RWPE2 (cell line): ENCODE measurements around the gene ERCC6L2.
A peak's percentile ranks its signal among the peaks of the same experiment; 100 is the strongest.

ENCODE experiments used
- ATAC-seq: fragments of 200-7000 bp; cut with Tn5 transposase; 3 replicates; pipeline ENCODE4 v1.9.1; 2021; ENCODE audit warnings: low read depth
- DNase-seq: peaks from one replicate; pipeline ENCODE4 v3.0.0-alpha.2; 2020; ENCODE audit warnings: low spot score
- H3K27ac ChIP-seq: fragments of 450-650 bp; 2 replicates; pipeline ENCODE4 v1.5.1; 2017; ENCODE audit warnings: mild to moderate bottlenecking; ENCODE audit not compliant: poor library complexity, severe bottlenecking
- H3K27me3 ChIP-seq: fragments of 250-450 bp; sonication (Bioruptor Pico); 2 replicates; pipeline ENCODE4 v1.5.1; 2021; ENCODE audit warnings: mild to moderate bottlenecking, moderate library complexity; ENCODE audit not compliant: insufficient read depth, poor library complexity, severe bottlenecking
- H3K36me3 ChIP-seq: fragments of 250-450 bp; sonication (Bioruptor Pico); 2 replicates; pipeline ENCODE4 v1.5.1; 2020; ENCODE audit warnings: low read depth, mild to moderate bottlenecking, moderate library complexity
- H3K4me1 ChIP-seq: fragments of 250-450 bp; sonication (Bioruptor Pico); 2 replicates; pipeline ENCODE4 v1.5.1; 2021; ENCODE audit warnings: mild to moderate bottlenecking, moderate library complexity; ENCODE audit not compliant: insufficient read depth, poor library complexity, severe bottlenecking
- H3K4me3 ChIP-seq: fragments of 250-450 bp; sonication (Bioruptor Pico); 2 replicates; pipeline ENCODE4 v1.5.1; 2021; ENCODE audit warnings: mild to moderate bottlenecking, moderate library complexity; ENCODE audit not compliant: severe bottlenecking
- H3K9me3 ChIP-seq: fragments of 250-450 bp; sonication (Bioruptor Pico); 2 replicates; pipeline ENCODE4 v1.5.1; 2021; ENCODE audit warnings: mild to moderate bottlenecking, moderate library complexity; ENCODE audit not compliant: severe bottlenecking
- TF ChIP-seq, protein P1 (sequence below): fragments of 450-650 bp; IDR thresholded peaks from one replicate; pipeline ENCODE4 v1.5.1; 2017; ENCODE audit warnings: mild to moderate bottlenecking, moderate library complexity; ENCODE audit not compliant: poor library complexity, severe bottlenecking

The ERCC6L2 gene

DNA sequence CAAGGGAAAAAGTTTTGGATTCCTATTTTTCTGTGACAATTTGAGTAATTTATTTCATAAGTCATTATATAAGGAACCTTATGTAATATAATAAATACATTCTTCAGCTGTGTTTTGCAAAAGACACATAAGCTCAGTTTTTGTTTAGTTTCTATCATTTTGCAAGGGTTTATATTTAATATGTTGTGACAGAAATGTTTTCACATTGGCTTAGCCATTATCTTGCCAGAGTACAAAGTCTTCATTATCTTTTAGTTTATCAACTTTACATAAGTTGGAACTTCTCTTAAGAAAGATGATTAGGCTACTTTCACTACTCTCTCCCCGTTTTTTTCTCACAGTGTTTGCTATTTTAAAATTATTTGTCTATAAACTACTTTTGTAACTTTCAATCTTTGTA, 54.8 kb downstream of the ERCC6L2 start:
- TF ChIP-seq, protein P1, sequence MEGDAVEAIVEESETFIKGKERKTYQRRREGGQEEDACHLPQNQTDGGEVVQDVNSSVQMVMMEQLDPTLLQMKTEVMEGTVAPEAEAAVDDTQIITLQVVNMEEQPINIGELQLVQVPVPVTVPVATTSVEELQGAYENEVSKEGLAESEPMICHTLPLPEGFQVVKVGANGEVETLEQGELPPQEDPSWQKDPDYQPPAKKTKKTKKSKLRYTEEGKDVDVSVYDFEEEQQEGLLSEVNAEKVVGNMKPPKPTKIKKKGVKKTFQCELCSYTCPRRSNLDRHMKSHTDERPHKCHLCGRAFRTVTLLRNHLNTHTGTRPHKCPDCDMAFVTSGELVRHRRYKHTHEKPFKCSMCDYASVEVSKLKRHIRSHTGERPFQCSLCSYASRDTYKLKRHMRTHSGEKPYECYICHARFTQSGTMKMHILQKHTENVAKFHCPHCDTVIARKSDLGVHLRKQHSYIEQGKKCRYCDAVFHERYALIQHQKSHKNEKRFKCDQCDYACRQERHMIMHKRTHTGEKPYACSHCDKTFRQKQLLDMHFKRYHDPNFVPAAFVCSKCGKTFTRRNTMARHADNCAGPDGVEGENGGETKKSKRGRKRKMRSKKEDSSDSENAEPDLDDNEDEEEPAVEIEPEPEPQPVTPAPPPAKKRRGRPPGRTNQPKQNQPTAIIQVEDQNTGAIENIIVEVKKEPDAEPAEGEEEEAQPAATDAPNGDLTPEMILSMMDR: no peak
- Histone ChIP-seq H3K9me3 (no peaks in the 10 kb centered on the region), H3K36me3 (peaks cover 89% of the 10 kb centered on the region), H3K27me3 (no peaks in the 10 kb centered on the region), H3K4me1 (no peaks in the 10 kb centered on the region), H3K4me3 (no peak overlapping the region), H3K27ac (no peak overlapping the region)
- DNase-seq: no peak
- no peak for ATAC-seq

DNA sequence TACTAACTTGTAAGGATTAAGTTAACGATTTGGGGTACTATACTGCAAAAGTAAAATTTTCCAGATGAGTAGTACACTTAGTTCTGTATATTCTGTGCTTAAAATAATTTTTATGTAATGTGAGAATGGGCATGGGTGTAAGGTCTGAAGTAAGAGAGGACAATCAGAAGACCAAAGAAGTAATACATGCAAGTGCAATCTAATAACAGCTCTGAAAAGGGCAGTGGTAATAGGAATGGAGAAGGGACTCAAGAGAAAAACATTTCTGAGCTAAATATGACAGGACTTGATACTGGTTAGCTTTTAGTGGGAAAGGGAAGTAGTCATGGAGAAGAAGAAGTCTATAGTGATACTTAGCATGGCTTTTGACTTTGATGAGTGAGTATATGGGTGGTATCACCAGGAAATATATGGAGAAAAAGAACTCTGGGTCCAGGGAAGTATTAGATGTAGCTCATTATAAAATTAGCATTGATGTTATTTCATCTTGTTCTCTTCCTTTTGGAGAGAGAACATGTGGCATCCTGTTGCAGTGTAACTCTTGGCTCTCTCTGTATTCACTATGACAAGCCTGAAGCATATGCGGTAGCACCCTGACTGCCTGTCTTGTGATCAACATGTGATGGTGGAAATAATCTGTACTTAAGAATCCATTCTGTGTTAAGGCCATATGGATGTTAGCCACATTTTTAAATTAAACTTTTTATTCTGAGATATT, 60.5 kb downstream of the ERCC6L2 start:
- Histone ChIP-seq H3K4me1 (peaks cover 11% of the 10 kb centered on the region), H3K36me3 (peaks cover 76% of the 10 kb centered on the region), H3K27me3 (no peaks in the 10 kb centered on the region), H3K9me3 (no peaks in the 10 kb centered on the region), H3K27ac (no peak overlapping the region), H3K4me3 (no peak overlapping the region)
- TF ChIP-seq, protein P1: no peak
- no peak for DNase-seq
- no peak for ATAC-seq

DNA sequence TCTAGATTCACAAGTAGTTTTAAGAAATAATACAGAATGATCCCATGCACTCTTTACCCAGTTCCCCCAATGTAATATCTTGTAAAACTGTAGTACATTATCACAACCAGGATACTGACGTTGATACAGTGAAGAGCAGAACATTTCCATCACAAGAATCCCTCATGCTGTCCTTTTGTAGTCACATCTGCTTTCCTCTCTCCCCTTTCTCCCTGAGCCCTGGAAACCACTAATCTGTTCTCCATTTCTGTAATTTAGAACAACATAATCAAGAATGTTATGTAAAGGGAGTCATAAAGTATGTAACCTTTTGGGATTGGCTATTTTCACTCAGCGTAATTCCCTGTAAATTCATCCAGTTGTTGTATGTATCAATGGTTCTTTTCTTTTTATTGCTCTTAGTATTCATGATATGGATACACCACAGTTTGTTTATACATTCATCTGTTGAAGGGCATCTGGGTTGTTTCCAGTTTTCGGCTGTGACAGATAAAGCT, 61.1 kb downstream of the ERCC6L2 start:
- Histone ChIP-seq H3K27me3 (no peaks in the 10 kb centered on the region), H3K9me3 (no peaks in the 10 kb centered on the region), H3K4me3 (no peak overlapping the region), H3K36me3 (peaks cover 77% of the 10 kb centered on the region), H3K27ac (peak overlapping the region; percentile 13), H3K4me1 (peaks cover 11% of the 10 kb centered on the region)
- ATAC-seq (no peak; the same call in 2 of the 3 replicates), DNase-seq (no peak)
- TF ChIP-seq, protein P1: no peak

DNA sequence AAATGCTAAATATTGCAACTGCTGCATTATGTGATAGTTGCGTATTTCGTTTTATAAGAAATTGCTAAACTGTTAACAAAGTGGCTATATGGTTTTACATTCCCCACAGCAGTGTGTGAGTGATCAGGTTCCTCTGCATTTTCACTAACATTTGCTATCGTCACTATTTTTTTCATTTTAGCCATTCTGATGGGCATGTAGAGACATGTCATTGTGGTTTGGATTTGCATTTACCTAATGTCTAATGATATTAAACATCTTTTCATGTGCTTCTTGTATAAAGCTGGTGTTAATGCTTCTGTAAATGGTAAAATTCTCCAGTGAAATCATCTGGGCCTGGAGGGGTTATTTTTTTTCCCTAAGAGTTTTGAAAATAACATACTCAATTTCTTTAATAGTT, 61.6 kb downstream of the ERCC6L2 start:
- DNase-seq: no peak
- ATAC-seq: no peak
- Histone ChIP-seq H3K27ac (peak overlapping the region; percentile 13), H3K4me3 (no peak overlapping the region), H3K27me3 (no peaks in the 10 kb centered on the region), H3K9me3 (no peaks in the 10 kb centered on the region), H3K4me1 (peaks cover 11% of the 10 kb centered on the region), H3K36me3 (peaks cover 77% of the 10 kb centered on the region)
- TF ChIP-seq, protein P1: no peak

DNA sequence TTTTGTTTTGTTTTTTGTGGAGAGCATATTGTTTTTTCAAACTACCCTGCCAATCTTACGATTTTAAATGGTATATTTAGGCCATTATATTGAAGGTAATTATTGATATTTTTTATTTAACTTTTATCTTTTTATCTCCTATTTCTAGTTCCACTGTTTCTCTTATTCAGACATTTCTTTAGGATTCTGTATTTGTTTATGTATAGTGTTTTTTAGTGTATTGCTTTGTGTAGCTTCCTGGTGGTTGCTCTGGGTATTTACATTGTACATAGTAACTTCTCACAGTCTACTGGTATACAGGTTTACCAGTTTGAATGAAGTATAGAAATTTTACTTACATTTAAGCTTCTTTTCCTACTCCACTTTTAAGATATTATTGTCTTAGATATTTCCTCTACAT, 63.2 kb downstream of the ERCC6L2 start:
- Histone ChIP-seq H3K27ac (no peak overlapping the region), H3K9me3 (no peaks in the 10 kb centered on the region), H3K36me3 (peaks cover 80% of the 10 kb centered on the region), H3K4me1 (peaks cover 11% of the 10 kb centered on the region), H3K27me3 (no peaks in the 10 kb centered on the region), H3K4me3 (no peak overlapping the region)
- TF ChIP-seq, protein P1: no peak
- ATAC-seq: no peak
- no peak for DNase-seq
